HUES64 (cell line): ENCODE data around the gene RXRB.
"Not testable (repeated sequence)": the region's sequence is repeated elsewhere in the genome, so short reads cannot be mapped to it uniquely, and the experiment has no call there.

ENCODE experiments used
- H3K27ac ChIP-seq: 2 replicates; pipeline ENCODE4 v1.7.0; 2013; ENCODE audit warnings: low read depth, low read length, inconsistent platforms
- H3K27me3 ChIP-seq: 2 replicates; pipeline ENCODE4 v1.6.1; 2013; ENCODE audit warnings: mild to moderate bottlenecking, low read length; ENCODE audit not compliant: insufficient read depth
- H3K36me3 ChIP-seq: 2 replicates; pipeline ENCODE4 v1.6.1; 2013; ENCODE audit warnings: mild to moderate bottlenecking, low read length; ENCODE audit not compliant: insufficient read depth
- H3K4me1 ChIP-seq: 2 replicates; pipeline ENCODE4 v1.6.1; 2013; ENCODE audit warnings: mild to moderate bottlenecking, low read length, moderate library complexity; ENCODE audit not compliant: insufficient read depth
- H3K4me3 ChIP-seq: 2 replicates; pipeline ENCODE4 v1.5.1; 2013; ENCODE audit warnings: mild to moderate bottlenecking, low read length, moderate library complexity
- H3K9ac ChIP-seq: 2 replicates; pipeline ENCODE4 v1.6.1; 2013; ENCODE audit warnings: mild to moderate bottlenecking, low read depth, low read length
- H3K9me3 ChIP-seq: 2 replicates; pipeline ENCODE4 v1.6.1; 2013; ENCODE audit warnings: low read depth, low read length; ENCODE audit not compliant: insufficient read depth
- WGBS: fragments of 150-250, 120-280 bp; methylation state at CpG from one replicate; pipeline ENCODE4 v1.1.7; 2013; ENCODE audit warnings: missing lambda C conversion rate; 5-methylcytosine and 5-hydroxymethylcytosine counted together

The RXRB gene

GRCh38 chr6:33151050-33151449 is 49.4 kb downstream of the RXRB start:
- Histone ChIP-seq H3K9ac (no peak overlapping the region), H3K27ac (no peak overlapping the region), H3K9me3 (peaks cover 5% of the 10 kb centered on the region), H3K4me3 (no peak overlapping the region), H3K27me3 (no peaks in the 10 kb centered on the region; the same call in 1 of the 2 replicates), H3K4me1 (peaks cover 6% of the 10 kb centered on the region; the same call in 1 of the 2 replicates), H3K36me3 (no peaks in the 10 kb centered on the region)
- WGBS, result 100% methylated on average over 1 of the region's 1 CpG

- not testable (repeated sequence) for H3K4me1 ChIP-seq, H3K9me3 ChIP-seq, H3K4me3 ChIP-seq, H3K27me3 ChIP-seq, H3K27ac ChIP-seq, H3K9ac ChIP-seq, H3K36me3 ChIP-seq
- whole genome bisulfite sequencing, result 87% methylated on average over 3 of the region's 3 CpGs
Measured at GRCh38 chr6:33150560-33150959, 49.9 kb downstream of the RXRB start.

DNA sequence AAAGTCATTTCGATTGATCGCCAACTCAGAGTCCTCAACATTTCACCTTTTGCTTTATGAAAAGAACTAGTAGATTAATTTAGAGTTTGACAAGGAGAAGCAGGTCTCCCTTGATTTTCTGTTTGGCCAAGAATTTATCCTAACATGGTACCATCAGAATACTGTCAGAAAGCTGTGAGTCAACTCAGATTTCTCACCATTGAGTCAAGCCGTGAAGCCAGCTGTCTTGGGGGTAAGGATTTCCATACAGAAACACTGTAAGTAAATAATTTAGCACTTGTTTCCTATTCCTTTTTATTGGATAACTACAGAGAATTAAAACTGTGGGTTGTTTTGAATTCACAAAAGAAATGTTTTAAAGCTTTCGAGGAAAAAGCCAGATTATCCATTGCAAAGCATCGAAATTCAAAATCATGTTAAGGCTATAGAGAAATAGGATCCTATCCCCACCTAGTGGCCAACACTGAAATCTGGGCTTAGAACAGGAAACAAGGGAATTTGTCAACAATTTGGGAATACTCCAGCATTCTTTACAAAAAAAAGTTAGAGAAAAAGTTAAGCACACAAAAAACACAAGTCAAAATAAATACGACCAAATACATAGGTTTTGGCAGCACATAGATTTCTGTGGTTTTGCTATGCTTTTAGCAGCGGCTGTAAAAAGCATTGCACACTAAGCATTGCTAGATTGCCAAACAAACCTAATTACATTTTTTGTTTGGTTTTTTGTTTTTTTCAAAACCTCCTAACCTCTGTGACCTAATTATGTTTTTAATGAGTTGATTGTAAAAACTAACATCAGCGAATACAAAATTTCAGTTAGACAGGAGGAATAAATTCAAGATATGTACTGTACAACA is 52.4 kb downstream of the RXRB start:
- peaks cover 6% of the 10 kb centered on the region; the same call in 1 of the 2 replicates for H3K4me1 ChIP-seq
- H3K36me3 ChIP-seq, result no peaks in the 10 kb centered on the region

GRCh38 chr6:33144373-33144772 is 56.1 kb downstream of the RXRB start:
- WGBS, result 67% methylated on average over 1 of the region's 1 CpG
- Histone ChIP-seq H3K9me3 (no peaks in the 10 kb centered on the region), H3K36me3 (no peaks in the 10 kb centered on the region), H3K4me3 (no peak overlapping the region), H3K9ac (no peak overlapping the region), H3K27ac (no peak overlapping the region), H3K4me1 (peaks cover 6% of the 10 kb centered on the region; the same call in 1 of the 2 replicates), H3K27me3 (no peaks in the 10 kb centered on the region; the same call in 1 of the 2 replicates)

More for the DNA sequence above, 52.4 kb downstream of the RXRB start:
- peaks cover 5% of the 10 kb centered on the region for H3K9me3 ChIP-seq
- no peak overlapping the region for H3K9ac ChIP-seq
- no peaks in the 10 kb centered on the region; the same call in none of the 2 replicates for H3K27me3 ChIP-seq
- no peak overlapping the region for H3K27ac ChIP-seq
- 59% methylated on average over 7 of the region's 8 CpGs for WGBS
- H3K4me3 ChIP-seq, result no peak overlapping the region
